Ovary (tissue), 3 donors: ENCODE data around the gene RGMA.

ENCODE experiments used
- EP300 ChIP-seq: sonication (generic); formaldehyde crosslinking; IDR thresholded peaks from one replicate; pipeline ENCODE4 v1.6.1; 2017; ENCODE audit warnings: antibody characterized with exemption
- POLR2A ChIP-seq: fragments of 450-650 bp; IDR thresholded peaks from one replicate; pipeline ENCODE4 v1.6.1; 2017; ENCODE audit warnings: antibody characterized with exemption, mild to moderate bottlenecking, moderate library complexity
- TF ChIP-seq, protein P1 (sequence below), 3 donors: fragments of 450-650 bp in 2 of 3; fragments of 200-600 bp in 1 of 3; IDR thresholded peaks; one replicate each; pipeline versions ENCODE4 v1.5.1 to v1.8.0; 2016 to 2022; ENCODE audit warnings: antibody characterized with exemption in 3 of 3, mild to moderate bottlenecking in 1 of 3
- donor health status: DM: no; HTN: no; CAD: no.

DNA sequence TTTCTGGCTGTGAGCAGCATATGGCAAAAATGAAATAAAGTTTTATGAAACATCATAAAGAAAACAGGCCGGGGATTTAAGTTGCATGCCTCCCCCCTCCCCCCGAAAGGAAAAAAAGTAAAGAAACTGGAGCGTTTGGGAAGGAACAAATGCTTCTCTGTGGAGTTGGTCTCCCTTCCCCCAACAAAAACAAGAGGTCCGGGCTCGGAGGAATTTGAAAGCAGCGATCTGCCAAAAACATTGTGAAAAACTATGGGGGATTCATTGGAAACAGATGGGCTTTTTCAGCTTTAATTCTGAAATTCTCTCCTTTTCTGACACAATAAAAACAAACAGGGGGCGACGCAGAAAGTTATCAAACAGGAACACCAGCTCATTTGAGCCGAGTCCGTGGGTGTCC is 17.0 kb downstream of the RGMA start:
- TF ChIP-seq, protein P1, sequence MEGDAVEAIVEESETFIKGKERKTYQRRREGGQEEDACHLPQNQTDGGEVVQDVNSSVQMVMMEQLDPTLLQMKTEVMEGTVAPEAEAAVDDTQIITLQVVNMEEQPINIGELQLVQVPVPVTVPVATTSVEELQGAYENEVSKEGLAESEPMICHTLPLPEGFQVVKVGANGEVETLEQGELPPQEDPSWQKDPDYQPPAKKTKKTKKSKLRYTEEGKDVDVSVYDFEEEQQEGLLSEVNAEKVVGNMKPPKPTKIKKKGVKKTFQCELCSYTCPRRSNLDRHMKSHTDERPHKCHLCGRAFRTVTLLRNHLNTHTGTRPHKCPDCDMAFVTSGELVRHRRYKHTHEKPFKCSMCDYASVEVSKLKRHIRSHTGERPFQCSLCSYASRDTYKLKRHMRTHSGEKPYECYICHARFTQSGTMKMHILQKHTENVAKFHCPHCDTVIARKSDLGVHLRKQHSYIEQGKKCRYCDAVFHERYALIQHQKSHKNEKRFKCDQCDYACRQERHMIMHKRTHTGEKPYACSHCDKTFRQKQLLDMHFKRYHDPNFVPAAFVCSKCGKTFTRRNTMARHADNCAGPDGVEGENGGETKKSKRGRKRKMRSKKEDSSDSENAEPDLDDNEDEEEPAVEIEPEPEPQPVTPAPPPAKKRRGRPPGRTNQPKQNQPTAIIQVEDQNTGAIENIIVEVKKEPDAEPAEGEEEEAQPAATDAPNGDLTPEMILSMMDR (IDR thresholded peaks at IDR 0.05): no peak
- TF ChIP-seq EP300 (no peak), POLR2A (no peak)
